TTC549 (cell line): Measurements from ENCODE around the gene AGPAT3.

ENCODE experiments used
- FAIRE-seq: peaks from 2 replicates; lab custom pipeline; 2012; peaks lifted over from hg19 to GRCh38; lab: Jason Lieb, UNC

The AGPAT3 gene

DNA sequence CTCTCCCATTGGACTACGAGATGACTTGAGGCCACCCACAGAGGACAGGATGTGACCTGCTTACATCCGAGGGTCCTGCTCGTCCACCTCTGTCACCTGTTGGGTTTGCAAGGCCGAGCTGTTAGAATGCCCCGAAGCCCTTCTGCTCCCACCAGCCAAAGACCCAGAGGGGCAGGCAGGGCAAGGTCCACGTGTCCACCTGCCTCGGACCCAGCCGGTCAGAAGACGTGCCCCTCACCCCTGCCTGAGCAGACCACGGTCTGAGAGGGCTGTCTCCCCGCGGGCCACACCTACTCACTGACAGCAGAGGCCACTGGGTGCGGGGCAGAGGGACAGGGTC, 116.8 kb downstream of the AGPAT3 start:
- no peak for FAIRE-seq

DNA sequence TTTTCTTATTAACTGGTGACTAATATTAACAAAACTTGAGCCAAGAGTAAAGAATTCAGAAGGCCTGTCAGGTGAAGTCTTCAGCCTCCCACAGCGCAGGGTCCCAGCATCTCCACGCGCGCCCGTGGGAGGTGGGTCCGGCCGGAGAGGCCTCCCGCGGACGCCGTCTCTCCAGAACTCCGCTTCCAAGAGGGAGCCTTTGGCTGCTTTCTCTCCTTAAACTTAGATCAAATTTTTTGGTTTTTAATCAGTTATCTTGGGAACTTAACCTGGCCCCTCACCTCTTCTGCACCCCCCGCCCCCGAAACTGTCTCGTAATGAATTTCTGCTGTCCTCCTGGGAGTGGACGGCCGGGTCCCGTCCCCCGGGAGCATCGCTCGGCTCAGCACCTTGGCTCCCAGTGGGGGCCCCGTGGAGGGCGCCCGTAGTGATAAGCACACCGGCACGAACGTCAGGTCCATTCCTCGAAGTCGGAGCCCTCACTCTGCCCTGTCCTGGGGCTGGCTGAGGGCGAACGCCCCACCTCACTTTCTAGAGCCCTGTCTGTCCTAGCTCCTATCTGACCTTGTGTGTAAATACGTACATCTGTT, 117.6 kb downstream of the AGPAT3 start:
- FAIRE-seq = no peak

DNA sequence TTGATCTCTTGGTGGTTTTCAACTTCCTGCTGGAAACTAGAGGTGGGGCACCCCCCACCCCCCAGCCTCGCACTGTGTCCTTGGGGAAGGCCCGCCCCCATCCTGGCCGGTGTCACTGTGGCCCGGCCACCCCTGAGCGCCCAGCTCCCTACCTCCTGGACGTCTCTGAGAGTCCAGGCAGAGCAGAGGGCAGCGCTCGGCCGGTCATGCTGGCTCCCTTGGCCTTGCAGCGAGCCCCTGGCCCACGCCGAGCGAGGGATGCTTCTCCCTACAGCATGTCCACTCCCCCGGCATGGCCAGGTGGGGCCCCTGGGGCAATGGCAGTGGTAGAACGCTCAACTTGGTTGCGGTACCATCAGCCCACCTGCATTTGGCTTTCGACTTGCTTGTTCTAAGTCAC, 118.4 kb downstream of the AGPAT3 start:
- no peak for FAIRE-seq

DNA sequence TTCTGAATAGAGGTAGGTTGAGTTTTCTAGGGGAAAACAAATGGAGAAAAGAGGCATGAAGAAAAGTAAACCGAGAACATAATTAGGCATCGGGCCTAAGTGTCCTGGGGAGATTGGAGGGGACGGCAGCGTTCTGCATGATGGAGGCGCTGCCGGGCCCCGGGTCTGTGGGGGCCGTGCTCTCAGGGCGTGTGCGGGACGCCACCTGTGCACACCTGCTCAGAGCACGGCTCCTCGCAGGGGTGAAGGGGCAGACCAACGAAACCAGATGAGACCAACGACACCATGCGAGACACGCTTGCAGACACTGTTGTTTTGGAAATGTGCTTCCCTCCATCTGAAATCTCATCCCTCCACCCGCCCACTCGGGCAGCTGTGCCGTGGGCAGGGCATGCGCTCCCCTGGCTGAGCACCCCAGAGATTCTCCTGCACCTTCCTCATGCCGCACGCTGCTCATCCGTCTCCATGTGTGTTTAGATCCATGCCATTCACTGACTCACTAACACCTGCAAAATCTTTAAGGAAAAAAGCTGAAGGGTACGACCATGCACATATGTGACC, 118.9 kb downstream of the AGPAT3 start:
- FAIRE-seq = no peak

DNA sequence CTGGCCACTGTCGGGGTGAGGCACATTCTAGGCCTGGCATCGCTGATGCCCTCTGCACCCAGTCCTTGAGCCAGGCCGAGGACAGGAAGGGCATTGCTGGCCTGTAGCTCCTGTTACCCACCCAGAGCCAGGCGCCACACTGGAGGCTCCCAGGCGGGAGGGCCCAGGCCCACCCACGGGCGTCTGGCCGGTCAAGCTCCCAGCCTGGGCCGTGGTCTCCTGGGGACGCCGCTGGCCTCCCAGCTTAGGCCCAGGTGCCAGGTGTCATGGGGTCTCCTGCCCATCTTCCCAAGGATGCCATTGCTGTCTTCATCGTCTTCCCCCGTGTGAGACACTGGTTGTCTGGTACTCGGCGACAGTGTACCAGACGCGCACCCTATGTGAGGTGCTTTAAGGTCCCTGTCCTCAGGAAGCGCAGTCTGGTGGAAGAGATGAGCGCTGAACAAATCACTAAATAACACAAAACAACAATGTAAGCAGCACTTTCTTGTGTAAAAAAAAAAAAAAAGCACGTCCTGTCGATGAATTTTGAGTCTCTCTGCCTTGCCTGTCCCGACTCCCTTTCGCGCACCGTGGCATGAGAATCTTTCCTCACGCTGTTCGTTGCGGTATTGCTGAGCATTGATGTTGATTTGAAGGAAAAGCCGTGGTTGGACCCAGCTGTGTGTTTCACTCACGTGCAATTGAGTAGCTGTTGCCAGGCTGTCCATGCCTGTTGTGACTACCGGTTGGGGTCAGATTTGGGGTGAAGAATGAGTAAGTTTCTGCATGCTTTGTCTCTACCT, 120.1 kb downstream of the AGPAT3 start:
- no peak for FAIRE-seq

DNA sequence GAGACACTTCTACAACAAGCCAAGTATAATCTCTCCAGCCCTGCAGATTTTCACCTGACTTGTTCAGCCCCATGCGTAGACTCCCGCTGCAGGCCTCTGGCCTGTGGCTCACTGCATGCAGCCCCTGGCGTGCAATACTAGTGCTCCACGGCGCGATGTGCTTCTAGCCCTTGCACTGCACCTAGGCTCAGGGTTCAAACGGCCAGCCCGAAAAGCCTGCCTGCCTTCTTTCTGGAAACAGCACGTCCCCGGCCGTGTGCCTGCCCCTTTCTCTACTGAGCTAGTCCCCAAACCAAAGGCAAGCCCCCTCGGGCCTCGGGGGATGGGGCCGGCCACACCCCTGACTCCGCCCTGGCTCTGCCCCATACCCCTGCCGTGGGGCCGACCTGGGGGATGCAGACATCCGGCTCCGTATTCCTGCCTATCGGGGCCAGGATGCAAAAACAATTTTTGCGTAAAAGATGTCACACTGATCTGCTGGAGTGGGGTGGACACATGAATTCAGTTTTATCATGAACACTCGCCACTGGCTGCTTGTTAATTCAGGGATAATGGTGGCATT, 120.7 kb downstream of the AGPAT3 start:
- FAIRE-seq = no peak

DNA sequence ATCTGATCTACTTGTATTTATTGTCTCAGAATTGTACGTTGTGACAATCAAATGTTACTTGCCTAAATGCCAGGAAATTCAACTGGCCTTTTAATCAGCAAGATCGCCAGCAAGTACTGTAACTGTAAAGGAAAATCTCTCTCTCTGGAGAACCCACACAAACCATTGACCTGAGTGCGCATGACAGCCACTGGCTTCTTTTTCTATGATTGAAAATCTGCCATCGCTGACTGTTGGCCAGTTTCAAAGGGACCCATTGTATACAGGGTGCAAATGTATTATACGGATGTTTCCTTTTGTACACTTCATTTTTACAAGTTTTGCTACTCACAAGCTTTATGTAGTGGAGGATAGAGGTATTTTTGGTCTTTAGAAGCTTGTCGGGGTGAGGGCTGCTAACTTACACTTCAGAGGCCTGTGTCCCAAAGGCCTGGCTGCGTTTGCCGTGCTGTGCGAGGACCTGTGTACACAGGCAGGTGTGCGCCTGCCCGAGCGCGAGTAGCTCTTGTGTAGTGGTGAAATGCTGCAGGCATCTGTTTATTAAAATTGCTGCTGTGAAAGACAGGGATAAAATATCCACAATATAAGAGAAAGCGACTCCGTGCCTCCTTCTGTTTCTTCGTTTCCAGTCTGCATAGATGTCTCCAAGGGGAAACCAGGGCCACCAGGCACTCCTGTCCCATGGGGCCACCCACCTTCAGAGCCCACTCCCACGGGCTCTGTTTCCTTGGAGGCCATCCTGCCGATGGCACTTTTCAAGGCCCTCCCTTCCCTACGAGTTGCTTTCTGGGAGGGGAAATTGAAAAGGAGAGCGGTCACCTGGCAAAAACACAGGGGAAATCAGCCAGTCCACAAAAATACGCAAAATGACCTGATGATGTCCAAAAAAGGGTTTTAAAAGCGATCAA, 121.8 kb downstream of the AGPAT3 start:
- no peak for FAIRE-seq

DNA sequence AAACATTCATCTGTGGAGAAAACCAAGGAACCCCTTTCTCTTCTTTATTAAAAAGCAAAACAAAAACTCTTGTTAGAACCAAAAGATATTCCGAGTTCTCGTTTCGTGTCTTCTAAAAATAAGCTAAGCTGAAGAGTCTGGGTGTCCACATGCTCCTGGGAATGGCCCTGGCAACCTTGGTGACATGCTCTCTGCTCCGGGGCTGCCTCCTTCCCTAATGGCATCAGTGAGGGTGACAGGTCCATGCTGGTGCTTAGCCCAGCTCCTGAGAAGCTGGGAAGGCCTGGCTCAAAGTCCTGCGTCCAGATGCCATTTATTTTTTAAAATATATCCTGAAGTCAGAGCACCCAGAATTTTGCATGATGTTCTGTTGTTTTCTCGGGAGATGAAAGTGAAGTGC, 122.5 kb downstream of the AGPAT3 start:
- no peak for FAIRE-seq

DNA sequence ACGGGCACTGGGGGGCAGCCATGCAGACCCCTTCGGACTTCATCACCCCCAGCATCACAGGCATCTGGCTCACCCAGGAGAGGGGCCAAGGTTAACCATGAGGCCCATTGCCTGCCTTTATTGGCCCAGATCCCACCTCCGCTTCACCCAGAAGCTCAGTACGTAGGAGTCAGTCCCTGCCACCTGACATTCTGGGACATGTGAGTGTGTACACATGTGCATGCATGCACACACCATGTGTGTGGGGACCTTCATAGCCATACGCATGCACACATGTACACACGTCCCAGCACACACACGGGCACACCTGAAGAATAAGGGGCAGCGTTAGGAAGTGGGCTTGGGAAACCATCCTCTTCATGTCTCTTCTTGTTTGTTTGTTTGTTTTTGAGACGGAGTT, 123.0 kb downstream of the AGPAT3 start:
- FAIRE-seq = no peak

DNA sequence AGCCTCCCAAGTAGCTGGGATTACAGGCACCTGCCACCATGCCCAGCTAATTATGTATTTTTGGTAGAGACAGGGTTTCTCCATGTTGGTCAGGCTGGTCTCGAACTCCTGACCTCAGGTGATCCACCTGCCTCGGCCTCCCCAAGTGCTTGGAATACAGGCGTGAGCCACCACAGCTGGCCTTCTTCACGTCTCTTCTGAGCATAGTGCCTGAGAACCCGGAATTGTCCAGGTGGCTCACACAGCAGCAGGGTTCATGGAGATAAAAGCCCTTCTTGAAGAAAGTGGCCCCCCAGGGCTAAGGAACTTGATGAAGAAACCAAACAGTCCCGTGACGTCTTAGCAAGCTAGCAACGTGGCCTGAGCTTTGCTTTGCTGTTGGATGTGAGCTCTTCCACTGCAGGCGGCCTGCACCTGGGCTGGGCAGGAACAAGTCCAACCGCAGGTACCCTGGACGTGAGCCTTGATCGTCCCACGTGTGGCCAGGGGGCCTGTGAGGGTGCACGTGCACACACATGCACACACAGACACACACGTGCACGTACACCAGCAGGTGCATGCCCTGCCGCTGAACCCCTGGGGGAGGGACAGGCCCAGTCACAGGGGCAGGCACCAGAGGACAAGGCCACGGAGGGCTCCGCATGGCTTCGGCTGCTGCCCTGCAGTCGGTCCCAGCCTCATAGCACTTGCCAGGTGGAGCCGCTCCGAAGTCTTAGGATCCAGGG, 123.6 kb downstream of the AGPAT3 start:
- no peak for FAIRE-seq

DNA sequence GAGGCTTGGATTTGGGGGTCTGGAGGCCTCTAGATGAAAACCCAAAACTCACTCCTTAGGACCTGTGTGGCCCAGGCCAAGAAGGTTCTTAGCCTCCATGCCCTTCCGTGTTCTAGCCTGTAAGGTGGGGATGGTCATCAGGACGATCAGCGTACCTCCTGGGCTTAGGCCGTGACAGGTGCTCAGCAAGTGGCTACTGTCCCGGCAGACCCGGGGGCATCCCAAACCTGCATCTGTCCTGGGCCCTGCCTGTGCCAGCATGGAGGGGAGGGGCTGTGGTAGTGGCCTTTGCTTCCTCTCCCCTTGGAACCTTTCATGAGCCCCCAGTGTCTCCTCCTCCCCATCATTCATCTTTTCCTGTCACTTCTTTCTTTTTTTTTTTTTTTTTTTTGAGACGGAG, 124.4 kb downstream of the AGPAT3 start:
- FAIRE-seq = no peak

DNA sequence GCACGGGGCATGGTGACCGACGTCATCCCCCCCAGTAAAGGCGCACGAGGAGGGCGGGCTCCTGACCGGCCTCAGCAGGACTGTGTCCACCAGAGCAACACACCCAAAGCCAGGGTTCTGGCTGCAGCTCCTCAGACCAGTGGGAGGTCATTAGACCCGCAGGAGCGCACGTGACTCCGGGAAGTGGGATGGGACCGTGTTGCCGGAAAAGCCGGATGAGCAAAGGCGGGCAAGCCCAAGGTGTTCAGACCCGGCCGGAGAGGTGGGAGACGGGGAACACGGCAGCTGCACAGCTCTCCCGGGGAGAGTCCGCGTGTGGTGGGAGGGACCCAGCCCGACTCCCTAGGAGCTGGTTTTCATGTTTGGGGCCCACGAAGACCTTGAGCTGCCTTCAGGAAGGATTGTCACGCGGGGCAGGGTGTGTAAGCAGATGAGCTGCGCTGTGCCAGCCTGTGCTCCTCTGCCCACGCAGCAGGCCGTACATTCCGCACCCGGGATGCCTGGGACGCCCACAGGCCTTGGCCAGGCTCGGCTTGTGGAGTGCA, 126.5 kb downstream of the AGPAT3 start:
- FAIRE-seq = no peak

DNA sequence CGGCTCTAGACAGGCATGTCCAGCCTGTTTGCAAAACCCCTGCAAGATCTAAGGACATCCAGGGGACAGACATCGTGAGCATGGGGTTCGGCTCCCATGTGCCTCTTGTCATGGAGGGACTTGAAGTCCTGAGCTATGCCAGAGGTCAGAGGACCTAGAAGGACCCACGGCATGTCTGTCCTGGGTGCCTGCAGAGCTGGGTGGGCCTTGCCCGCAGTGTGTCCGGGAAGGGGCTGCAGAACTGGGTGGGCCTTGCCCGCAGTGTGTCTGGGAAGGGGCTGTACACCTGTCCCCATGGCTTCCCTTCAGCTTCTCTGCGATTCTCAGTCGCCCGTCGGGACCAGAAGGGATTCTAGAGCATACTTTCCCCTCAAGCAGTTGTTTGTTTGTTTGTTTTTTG, 127.1 kb downstream of the AGPAT3 start:
- FAIRE-seq = no peak

DNA sequence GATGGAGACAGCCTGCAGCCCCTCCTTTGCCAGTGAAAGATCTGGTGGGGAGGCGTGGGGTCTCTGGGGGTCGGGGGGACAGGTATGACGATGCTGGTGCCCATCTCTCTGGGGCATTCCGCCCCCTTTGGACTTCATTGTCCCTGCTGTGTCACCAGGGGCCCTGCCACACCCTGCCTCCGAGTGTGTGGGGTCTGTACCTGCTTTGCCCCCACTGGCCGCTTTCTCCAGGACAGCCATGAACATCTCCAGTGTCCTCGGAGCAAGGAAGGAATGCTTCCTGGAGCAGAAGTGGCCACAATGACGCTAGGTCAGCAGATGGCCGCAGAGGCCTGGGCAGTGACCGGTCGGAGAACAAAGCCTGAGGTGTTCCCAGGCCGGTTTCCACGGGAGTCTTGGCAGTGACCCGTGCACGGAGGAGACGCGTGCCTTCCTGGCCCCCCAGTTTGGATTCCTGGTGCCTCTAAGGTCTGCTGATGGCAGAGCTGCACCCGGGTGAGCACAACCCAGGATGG, 128.5 kb downstream of the AGPAT3 start:
- no peak for FAIRE-seq

DNA sequence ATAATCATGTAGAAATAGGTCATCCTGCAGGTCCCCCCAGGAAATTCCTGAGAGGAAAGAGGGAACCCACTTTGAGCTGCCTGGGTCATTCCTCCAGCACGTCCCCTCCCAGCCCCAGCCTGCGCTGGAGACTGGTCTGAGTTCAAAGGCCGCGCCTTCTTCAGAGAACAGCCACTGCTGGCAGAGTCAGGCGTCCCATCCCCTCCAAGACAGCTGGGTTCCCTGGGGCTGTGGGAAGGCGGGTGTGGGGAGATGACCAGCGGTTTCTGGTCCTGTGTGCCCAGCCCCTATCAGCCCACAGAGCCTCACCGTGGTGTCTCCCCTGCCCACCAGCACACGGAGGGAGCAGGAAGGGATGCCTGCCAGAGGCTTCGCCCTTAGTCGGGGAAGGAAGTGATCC, 129.1 kb downstream of the AGPAT3 start:
- no peak for FAIRE-seq

DNA sequence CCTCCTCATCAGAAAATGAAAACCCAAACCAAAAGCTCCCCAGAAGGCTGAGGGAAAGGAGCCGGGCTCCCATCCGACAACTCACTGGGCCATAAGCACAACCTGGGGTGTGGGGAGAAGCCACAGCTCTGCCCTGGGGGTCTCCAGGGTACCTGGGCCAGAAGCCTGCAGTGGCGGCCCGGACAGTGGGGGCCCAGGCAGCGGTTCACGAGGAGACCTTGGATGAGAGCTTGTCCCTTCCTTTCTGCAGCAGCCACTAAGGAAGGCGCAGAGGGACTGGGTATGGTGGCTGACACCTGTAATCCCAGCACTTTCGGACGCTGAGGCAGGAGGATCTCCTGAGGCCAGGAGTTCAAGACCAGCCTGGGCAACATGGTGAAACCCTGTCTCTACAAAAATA, 129.6 kb downstream of the AGPAT3 start:
- no peak for FAIRE-seq

DNA sequence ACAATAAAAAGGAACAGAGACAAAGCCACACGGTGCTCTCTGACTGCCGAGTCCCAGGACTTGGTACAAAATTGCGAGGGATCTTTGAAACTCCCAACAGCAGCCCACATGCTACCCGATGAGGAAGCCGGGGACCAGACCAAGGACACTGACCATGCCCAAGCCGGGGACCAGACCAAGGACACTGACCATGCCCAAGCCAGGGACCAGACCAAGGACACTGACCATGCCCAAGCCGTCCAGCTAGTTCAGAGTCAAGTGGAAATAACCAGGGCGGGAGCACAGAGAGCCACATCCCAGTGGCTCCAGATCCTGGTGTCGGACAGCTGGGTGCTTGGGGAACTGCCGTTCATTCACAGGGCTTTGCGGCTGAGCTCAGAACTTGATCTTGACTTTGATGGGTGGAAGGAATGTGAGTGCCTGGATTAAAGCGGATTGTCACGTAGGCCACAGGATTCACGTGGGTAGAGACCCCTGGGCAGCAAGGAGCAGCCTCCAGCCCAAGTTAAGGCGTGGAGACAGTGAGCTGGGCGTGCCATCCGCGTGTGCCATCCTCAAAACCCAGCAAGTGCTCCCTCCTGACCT, 130.6 kb downstream of the AGPAT3 start:
- FAIRE-seq = no peak

DNA sequence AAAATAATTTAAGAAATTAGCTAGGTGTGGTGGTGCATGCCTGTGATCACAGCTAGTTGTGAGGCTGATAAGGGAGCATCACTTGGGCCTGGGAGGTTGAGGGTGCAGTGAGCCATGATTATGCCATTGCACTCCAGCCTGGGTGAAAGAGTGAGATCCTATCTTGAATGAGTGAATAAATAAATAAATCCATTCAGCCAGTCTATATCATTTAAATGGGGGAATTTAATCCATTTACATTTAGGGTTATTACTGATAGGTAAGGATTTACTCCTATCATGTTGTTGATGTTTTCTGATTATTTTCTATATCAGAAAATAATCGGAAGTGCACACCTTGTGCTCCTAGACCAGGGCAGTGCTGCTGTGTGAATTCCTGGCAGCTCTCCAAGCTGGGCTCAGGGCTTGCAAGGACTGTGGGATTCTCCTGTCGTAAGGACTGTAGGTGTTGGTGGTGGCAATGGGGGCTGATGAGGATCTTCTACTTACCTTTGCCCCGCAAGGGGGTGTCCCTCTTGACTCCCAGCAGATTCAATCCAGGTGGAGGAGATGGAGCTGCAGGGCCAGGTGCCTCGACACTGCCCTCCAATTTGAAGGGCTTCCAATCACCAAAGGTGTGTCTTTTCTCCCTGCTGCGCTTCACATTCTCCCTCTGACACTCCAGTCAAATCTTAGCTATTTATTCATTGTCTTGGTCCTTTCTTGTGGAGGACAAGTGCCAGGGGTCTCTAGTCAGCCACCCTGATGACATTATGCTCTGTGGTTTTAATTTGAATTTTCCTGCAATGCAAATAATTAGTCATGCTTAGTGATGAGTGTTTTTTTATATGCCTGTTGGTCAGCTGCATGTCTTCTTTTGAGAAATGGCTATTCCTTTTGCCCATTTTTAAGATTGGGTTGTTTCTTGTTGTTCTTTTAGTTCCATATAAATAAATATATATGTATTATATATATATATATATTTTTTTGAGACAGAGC, 133.0 kb downstream of the AGPAT3 start:
- FAIRE-seq = no peak

DNA sequence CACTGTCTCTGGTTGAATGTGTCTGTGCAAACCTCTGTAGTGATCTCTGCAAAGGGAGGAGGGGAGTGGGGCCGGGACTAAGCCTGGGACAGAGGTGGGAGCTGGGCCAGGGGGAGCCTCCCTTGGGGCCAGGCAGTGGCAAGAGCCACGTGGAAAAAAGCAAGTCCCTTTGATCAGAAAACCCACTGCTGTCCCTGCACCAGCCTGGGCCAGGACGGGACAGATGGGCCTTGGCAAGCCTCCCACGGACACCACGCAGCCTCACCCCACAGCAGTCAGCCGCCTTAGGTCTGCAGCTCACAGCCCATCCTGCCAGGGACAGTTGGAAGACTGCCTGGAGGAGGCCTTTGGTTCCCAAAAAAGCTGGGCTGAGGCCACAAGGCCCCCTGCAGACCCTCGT, 135.3 kb downstream of the AGPAT3 start:
- FAIRE-seq = no peak

DNA sequence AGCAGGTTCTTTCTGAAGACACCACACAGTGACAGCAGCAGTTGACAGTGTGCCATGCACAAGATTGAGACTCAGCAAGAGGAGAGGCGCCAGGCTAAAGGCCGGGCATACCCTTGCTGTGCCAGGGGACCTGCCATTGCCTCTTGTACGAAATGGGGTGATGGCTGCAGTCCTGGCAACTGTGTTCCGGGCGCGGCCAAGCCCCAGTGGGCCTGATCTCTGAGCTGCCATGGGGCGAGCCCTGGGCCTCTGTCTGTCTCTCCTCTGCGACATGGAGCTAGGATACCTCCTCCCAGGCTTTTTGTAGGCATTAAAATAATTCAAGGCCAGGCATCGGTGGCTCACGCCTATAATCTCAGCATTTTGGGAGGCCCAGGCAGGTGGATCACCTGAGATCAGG, 137.5 kb downstream of the AGPAT3 start:
- no peak for FAIRE-seq
